H1 (cell line): ENCODE data around the gene CCDC102A.
A peak's percentile ranks its signal among the peaks of the same experiment; 100 is the strongest.

Experiments used
- CHD1 ChIP-seq: IDR thresholded peaks from 2 replicates; pipeline ENCODE4 v1.6.1; 2012; ENCODE audit warnings: low read depth, low read length, improper control_type of control experiment
- CTCF ChIP-seq, 3 experiments: IDR thresholded peaks; 1 replicate in 2 of 3; 2 replicates in 1 of 3; pipeline versions ENCODE4 v1.5.1 to v1.6.1; 2011; ENCODE audit warnings: low read length in 3 of 3, mild to moderate bottlenecking in 3 of 3, inconsistent platforms in 2 of 3, low read depth in 1 of 3, moderate library complexity in 1 of 3; ENCODE audit not compliant: insufficient read depth in 1 of 3; ENCODE audit errors: control extremely low read depth in 1 of 3
- EZH2 ChIP-seq: fragments of 200-600 bp; sonication (generic); IDR thresholded peaks from 2 replicates; pipeline ENCODE4 v1.7.1; 2012; ENCODE audit warnings: low read depth, mild to moderate bottlenecking, moderate library complexity, low read length, inconsistent platforms; ENCODE audit not compliant: severe bottlenecking
- GABPA ChIP-seq: IDR thresholded peaks from 2 replicates; pipeline ENCODE4 v1.6.1; 2011; ENCODE audit warnings: mild to moderate bottlenecking, low read length, moderate library complexity, borderline replicate concordance; ENCODE audit not compliant: insufficient read depth
- NRF1 ChIP-seq: IDR thresholded peaks from 2 replicates; pipeline ENCODE4 v1.6.1; 2011; ENCODE audit warnings: mild to moderate bottlenecking, low read depth, low read length, improper control_type of control experiment
- POLR2A ChIP-seq, 2 experiments: IDR thresholded peaks; 1 replicate in 1 of 2; 2 replicates in 1 of 2; pipeline ENCODE4 v1.6.1; 2011; ENCODE audit warnings: low read depth in 2 of 2, low read length in 2 of 2, mild to moderate bottlenecking in 2 of 2; ENCODE audit errors: control extremely low read depth in 1 of 2
- POLR2AphosphoS5 ChIP-seq: IDR thresholded peaks from 2 replicates; pipeline ENCODE4 v1.6.1; 2011; ENCODE audit warnings: low read depth, low read length
- RAD21 ChIP-seq, 2 experiments: IDR thresholded peaks in 1 of 2; conservative IDR thresholded peaks in 1 of 2; 2 replicates each; pipeline ENCODE4 v1.6.1; 2011; ENCODE audit warnings: low read depth in 2 of 2, low read length in 2 of 2, improper control_type of control experiment in 1 of 2, inconsistent platforms in 1 of 2, mild to moderate bottlenecking in 1 of 2, moderate library complexity in 1 of 2
- TF ChIP-seq, protein P1 (sequence below): IDR thresholded peaks from 2 replicates; pipeline ENCODE4 v1.6.1; 2012; ENCODE audit warnings: inconsistent platforms

GRCh38 chr16:57527027-57527426, 9.3 kb downstream of the CCDC102A start:
- TF ChIP-seq POLR2AphosphoS5 (no peak), CTCF (IDR thresholded peaks at IDR 0.05; ENCODE audit: control extremely low read depth in 1 of 3, insufficient read depth in 1 of 3, low read depth in 1 of 3, low read length in 3 of 3) (peak in 2 of 3 experiments; percentile 29 to 41; a peak in 2 of 4 replicates), NRF1 (no peak), POLR2A (IDR thresholded peaks at IDR 0.05; ENCODE audit: control extremely low read depth in 1 of 2, low read depth in 2 of 2, low read length in 2 of 2) (no peak), RAD21 (IDR thresholded peaks at IDR 0.05 in 1 of 2, conservative IDR thresholded peaks at IDR 0.05 in 1 of 2; ENCODE audit: low read depth in 2 of 2, low read length in 2 of 2) (no peak; a peak in 1 of 4 replicates), EZH2 (no peak), GABPA (no peak), CHD1 (no peak)
- TF ChIP-seq, protein P1, sequence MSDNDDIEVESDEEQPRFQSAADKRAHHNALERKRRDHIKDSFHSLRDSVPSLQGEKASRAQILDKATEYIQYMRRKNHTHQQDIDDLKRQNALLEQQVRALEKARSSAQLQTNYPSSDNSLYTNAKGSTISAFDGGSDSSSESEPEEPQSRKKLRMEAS: no peak
